CD4-positive, alpha-beta T cell treated with Interleukin-6 at 100 ng/mL for 8 hours (primary cell): Measurements from ENCODE around the gene FBLN2.
"Not testable (repeated sequence)": the region's sequence is repeated elsewhere in the genome, so short reads cannot be mapped to it uniquely, and the experiment has no call there.

Experiments used
- DNase-seq: peaks from one replicate; pipeline ENCODE4 v3.0.0-alpha.2; 2020; ENCODE audit warnings: mixed read lengths, low spot score

Gene FBLN2

GRCh38 chr3:13548696-13549622 is at the start of gene FBLN2:
FBLN2 (plus strand) TSS chr3:13549125; CDS start chr3:13570356, 21,231 bp downstream.
- DNase-seq, result peak; percentile 10

- not testable (repeated sequence) for DNase-seq
Measured at GRCh38 chr3:13499246-13499645, 49.7 kb upstream of the FBLN2 start.

- DNase-seq, result no peak
Measured at GRCh38 chr3:13500133-13500885, 48.6 kb upstream of the FBLN2 start.

GRCh38 chr3:13501056-13501455 is 47.9 kb upstream of the FBLN2 start:
- no peak for DNase-seq

GRCh38 chr3:13501521-13501920 is 47.4 kb upstream of the FBLN2 start:
- no peak for DNase-seq

- DNase-seq, result no peak
Measured at GRCh38 chr3:13501958-13502790, 46.8 kb upstream of the FBLN2 start.

- no peak for DNase-seq
Measured at GRCh38 chr3:13502791-13503060, 46.2 kb upstream of the FBLN2 start.

GRCh38 chr3:13504161-13504831 is 44.6 kb upstream of the FBLN2 start:
- no peak for DNase-seq

- DNase-seq, result no peak
Measured at GRCh38 chr3:13505147-13506130, 43.5 kb upstream of the FBLN2 start.

- no peak for DNase-seq
Measured at GRCh38 chr3:13506239-13506638, 42.7 kb upstream of the FBLN2 start.

- DNase-seq, result no peak
Measured at GRCh38 chr3:13506680-13507079, 42.2 kb upstream of the FBLN2 start.

GRCh38 chr3:13507247-13507569 is 41.7 kb upstream of the FBLN2 start:
- no peak for DNase-seq

GRCh38 chr3:13507570-13508339 is 41.2 kb upstream of the FBLN2 start:
- DNase-seq, result no peak

GRCh38 chr3:13508496-13508895 is 40.4 kb upstream of the FBLN2 start:
- DNase-seq, result no peak

- DNase-seq, result no peak
Measured at GRCh38 chr3:13509059-13509815, 39.7 kb upstream of the FBLN2 start.

- DNase-seq, result no peak
Measured at GRCh38 chr3:13509816-13510192, 39.1 kb upstream of the FBLN2 start.

- DNase-seq, result no peak
Measured at GRCh38 chr3:13512451-13512850, 36.5 kb upstream of the FBLN2 start.

- DNase-seq, result no peak
Measured at GRCh38 chr3:13513051-13513912, 35.6 kb upstream of the FBLN2 start.
